ENCODE data around the gene KIF5A.

DNA sequence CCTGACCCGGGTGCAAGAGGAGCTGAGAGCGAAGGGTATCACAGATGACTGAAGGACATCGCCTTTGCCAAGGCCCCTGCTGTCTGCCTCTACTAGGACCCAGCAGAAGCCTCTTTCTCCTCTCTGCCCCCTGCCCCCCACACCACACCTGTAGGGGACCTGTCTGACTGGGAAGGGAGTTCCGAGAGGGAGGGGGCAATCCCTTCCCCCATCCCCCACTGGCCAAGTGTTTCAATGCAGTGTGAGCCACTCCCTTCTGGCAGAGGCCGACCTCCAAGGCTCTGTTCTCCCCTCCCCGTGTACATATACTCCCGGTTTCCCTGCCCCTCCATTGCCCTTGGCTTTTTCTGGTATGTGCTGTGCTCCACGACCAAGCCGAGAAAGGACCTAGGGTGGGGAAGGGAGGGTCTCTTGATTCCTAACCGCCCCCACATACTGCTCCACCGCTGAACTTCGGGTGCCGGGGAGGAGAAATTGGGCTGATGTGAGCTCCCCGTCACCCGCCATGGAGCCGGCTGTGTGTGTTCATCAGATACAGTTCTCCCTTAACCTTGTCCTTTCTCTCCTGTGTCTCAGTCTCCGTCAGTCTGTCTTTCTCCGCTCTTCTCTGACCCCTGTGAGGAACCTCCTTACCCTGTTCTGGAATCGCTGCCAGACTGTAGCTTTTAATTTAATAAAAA is 59.4 kb downstream of the KIF5A start:
- TF ChIP-seq CTCF (IDR thresholded peaks at IDR 0.05) (no peak), POLR2A (IDR thresholded peaks at IDR 0.05; ENCODE audit: low read depth) (no peak)

Data from esophagus muscularis mucosa (tissue), 3 donors.